ENCODE measurements around the gene LOXHD1. TPM values are rescaled to one million over a fixed set of nuclear protein-coding genes. Genes with fewer than 3 reads are reported as not detected.

The LOXHD1 gene
- polyA plus RNA-seq, 3 donors, result 0.53 to 0.83 (median 0.62) TPM

- DNase-seq (ENCODE audit: extremely low read depth in 1 of 11, low read depth in 9 of 11, low spot score in 4 of 11), result no peak
These were observed 186.3 kb downstream of the LOXHD1 start for GRCh38 chr18:46470714-46471113.

GRCh38 chr18:46469186-46469915 lies 187.7 kb downstream of the LOXHD1 start:
- DNase-seq (ENCODE audit: extremely low read depth in 1 of 11, low read depth in 9 of 11, low spot score in 4 of 11), result no peak

GRCh38 chr18:46468426-46469180 lies 188.4 kb downstream of the LOXHD1 start:
- DNase-seq (ENCODE audit: extremely low read depth in 1 of 11, low read depth in 9 of 11, low spot score in 4 of 11), result no peak

- DNase-seq (ENCODE audit: extremely low read depth in 1 of 11, low read depth in 9 of 11, low spot score in 4 of 11), result no peak
These were observed 190.5 kb downstream of the LOXHD1 start for GRCh38 chr18:46466234-46467160.

GRCh38 chr18:46464926-46465655 lies 191.9 kb downstream of the LOXHD1 start:
- no peak for DNase-seq (ENCODE audit: extremely low read depth in 1 of 11, low read depth in 9 of 11, low spot score in 4 of 11)

- DNase-seq (ENCODE audit: extremely low read depth in 1 of 11, low read depth in 9 of 11, low spot score in 4 of 11), result no peak
These were observed 194.5 kb downstream of the LOXHD1 start for GRCh38 chr18:46462523-46462922.

- DNase-seq (ENCODE audit: extremely low read depth in 1 of 11, low read depth in 9 of 11, low spot score in 4 of 11), result no peak
These were observed 195.0 kb downstream of the LOXHD1 start for GRCh38 chr18:46461993-46462392.

- no peak for DNase-seq (ENCODE audit: extremely low read depth in 1 of 11, low read depth in 9 of 11, low spot score in 4 of 11)
These were observed 196.3 kb downstream of the LOXHD1 start for GRCh38 chr18:46460754-46461153.

GRCh38 chr18:46459789-46460455 lies 197.1 kb downstream of the LOXHD1 start:
- DNase-seq (ENCODE audit: extremely low read depth in 1 of 11, low read depth in 9 of 11, low spot score in 4 of 11), result no peak

GRCh38 chr18:46458472-46458871 lies 198.5 kb downstream of the LOXHD1 start:
- DNase-seq (ENCODE audit: extremely low read depth in 1 of 11, low read depth in 9 of 11, low spot score in 4 of 11), result no peak

GRCh38 chr18:46456691-46457090 lies 200.3 kb downstream of the LOXHD1 start:
- no peak for DNase-seq (ENCODE audit: extremely low read depth in 1 of 11, low read depth in 9 of 11, low spot score in 4 of 11)

GRCh38 chr18:46452820-46453219 lies 204.2 kb downstream of the LOXHD1 start:
- no peak for DNase-seq (ENCODE audit: extremely low read depth in 1 of 11, low read depth in 9 of 11, low spot score in 4 of 11)

- no peak for DNase-seq (ENCODE audit: extremely low read depth in 1 of 11, low read depth in 9 of 11, low spot score in 4 of 11)
These were observed 207.5 kb downstream of the LOXHD1 start for GRCh38 chr18:46449499-46449898.

- no peak for DNase-seq (ENCODE audit: extremely low read depth in 1 of 11, low read depth in 9 of 11, low spot score in 4 of 11)
These were observed 208.0 kb downstream of the LOXHD1 start for GRCh38 chr18:46449033-46449432.

- no peak for DNase-seq (ENCODE audit: extremely low read depth in 1 of 11, low read depth in 9 of 11, low spot score in 4 of 11)
These were observed 208.7 kb downstream of the LOXHD1 start for GRCh38 chr18:46448347-46448746.

GRCh38 chr18:46447792-46448191 lies 209.2 kb downstream of the LOXHD1 start:
- no peak for DNase-seq (ENCODE audit: extremely low read depth in 1 of 11, low read depth in 9 of 11, low spot score in 4 of 11)

- no peak for DNase-seq (ENCODE audit: extremely low read depth in 1 of 11, low read depth in 9 of 11, low spot score in 4 of 11)
These were observed 209.7 kb downstream of the LOXHD1 start for GRCh38 chr18:46447323-46447722.

GRCh38 chr18:46445522-46446313 lies 211.3 kb downstream of the LOXHD1 start:
- DNase-seq (ENCODE audit: extremely low read depth in 1 of 11, low read depth in 9 of 11, low spot score in 4 of 11), result no peak
